Measurements from ENCODE around the gene OR51V1. TPM values are rescaled to one million over a fixed set of nuclear protein-coding genes. Genes with fewer than 3 reads are reported as not detected.

OR51V1 gene
- total and polyA plus RNA-seq, 2 of the 13 experiments (the other 11 are each of a cell fraction or from before 2014, with no cell fraction given), result not detected

GRCh38 chr11:5227681-5228080 is 27.2 kb upstream of the OR51V1 start:
- Histone ChIP-seq H3K27ac (ENCODE audit: extremely low read length, insufficient read depth, low read length) (no peak overlapping the region), H3K4me3 (replicated peaks in 1 of 3; ENCODE audit: insufficient read depth in 1 of 3, low read depth in 2 of 3, low read length in 3 of 3) (no peak overlapping the region), H3K9me3 (ENCODE audit: low read length) (no peaks in the 10 kb centered on the region), H3K4me1 (ENCODE audit: insufficient read depth, low read length) (no peaks in the 10 kb centered on the region), H3K4me2 (ENCODE audit: low read depth, low read length) (no peak overlapping the region), H3K36me3 (replicated peaks in 1 of 2; ENCODE audit: control insufficient read depth in 1 of 2, insufficient read depth in 2 of 2, low read length in 2 of 2) (no peaks in the 10 kb centered on the region), H2AFZ (ENCODE audit: low read length) (no peak overlapping the region), H3K79me2 (ENCODE audit: insufficient read depth, low read length) (no peaks in the 10 kb centered on the region), H3K9ac (ENCODE audit: insufficient read depth, low read depth, low read length) (no peak overlapping the region), H3K27me3 (ENCODE audit: control insufficient read depth in 1 of 2, insufficient read depth in 2 of 2, low read length in 2 of 2) (peaks cover 0 to 3% of the 10 kb centered on the region in 2 experiments; a peak in 1 of 5 replicates), H4K20me1 (ENCODE audit: insufficient read depth, low read length) (no peaks in the 10 kb centered on the region)
- ChIA-PET CTCF (ENCODE audit: low intra/inter-chr PET ratio, low total read pairs) (no interaction called here), POLR2A (no interaction called here)
- in situ Hi-C loops (cut with HindIII; ENCODE audit: extremely low pct_ligation_motif_present, low pct_unique_long_range_greater_than_20kb), result no loop called here
- WGBS (ENCODE audit: low lambda C conversion rate), result 3% methylated on average over 1 of the region's 1 CpG
- no peak for DNase-seq (ENCODE audit: low spot score)
- BruUV-seq (replicated peaks), result no TSS peak
- no peak for FAIRE-seq
- ATAC-seq, result no peak
- intact Hi-C loops (cut with micrococcal nuclease; ENCODE audit: unreplicated experiment), result no loop called here
- TF ChIP-seq IKZF5 (CRISPR knock-in tag; IDR thresholded peaks at IDR 0.05), result no peak
- TF ChIP-seq MYNN (CRISPR knock-in tag; IDR thresholded peaks at IDR 0.05; ENCODE audit: low read depth), result no peak
- TF ChIP-seq ZNF790 (CRISPR knock-in tag; IDR thresholded peaks at IDR 0.05; ENCODE audit: borderline replicate concordance), result no peak
- no peak for TF ChIP-seq ATF4 (CRISPR knock-in tag; IDR thresholded peaks at IDR 0.05)
- TF ChIP-seq ZNF607 (CRISPR knock-in tag; IDR thresholded peaks at IDR 0.05; ENCODE audit: borderline replicate concordance), result no peak
- no peak for TF ChIP-seq ZFP90 (CRISPR knock-in tag; IDR thresholded peaks at IDR 0.05; ENCODE audit: borderline replicate concordance)
- TF ChIP-seq RNF219 (CRISPR knock-in tag; IDR thresholded peaks at IDR 0.05), result no peak
- TF ChIP-seq ZBTB49 (CRISPR knock-in tag; IDR thresholded peaks at IDR 0.05; ENCODE audit: borderline replicate concordance), result no peak
- TF ChIP-seq MXI1 (IDR thresholded peaks at IDR 0.05; ENCODE audit: borderline replicate concordance, low read depth, low read length), result no peak
- TF ChIP-seq SIX4 (CRISPR knock-in tag; IDR thresholded peaks at IDR 0.05), result no peak
- TF ChIP-seq MAFF (IDR thresholded peaks at IDR 0.05; ENCODE audit: low read depth, low read length), result no peak
- no peak for TF ChIP-seq FOXO1 (CRISPR knock-in tag; IDR thresholded peaks at IDR 0.05)
- no peak for TF ChIP-seq ZNF678 (CRISPR knock-in tag; IDR thresholded peaks at IDR 0.05)
- no peak for TF ChIP-seq HMGXB3 (CRISPR knock-in tag; IDR thresholded peaks at IDR 0.05; ENCODE audit: borderline replicate concordance)

All from HepG2 (cell line).